Muscle of arm (tissue), 12 donors: ENCODE results near the gene MMP13. TPM values are rescaled to one million over a fixed set of nuclear protein-coding genes. Genes with fewer than 3 reads are reported as not detected.
"Not testable (repeated sequence)": the region's sequence is repeated elsewhere in the genome, so short reads cannot be mapped to it uniquely, and the experiment has no call there.

Source experiments
- DNase-seq: peaks from one replicate; pipeline ENCODE4 v3.0.0-alpha.2; 2013
- polyA plus RNA-seq, 12 donors: library from polyadenylated mRNA; unstranded; fragments of 120-200 nt; gene quantifications; one replicate each; pipeline ENCODE4 v1.2.1, GENCODE V29; 2013; ENCODE audit not compliant: insufficient read length in 12 of 12

MMP13 gene
- polyA plus RNA-seq, 12 donors: 0.07 to 0.21 TPM; not detected in 10

GRCh38 chr11:102936864-102937509 lies 18.5 kb downstream of the MMP13 start:
- DNase-seq: no peak

- no peak for DNase-seq
These were observed 20.0 kb downstream of the MMP13 start for GRCh38 chr11:102935514-102935913.

- DNase-seq: no peak
These were observed 20.8 kb downstream of the MMP13 start for GRCh38 chr11:102934735-102935134.

GRCh38 chr11:102933627-102934026 lies 21.9 kb downstream of the MMP13 start:
- no peak for DNase-seq

- DNase-seq: no peak
These were observed 22.9 kb downstream of the MMP13 start for GRCh38 chr11:102932678-102933077.

- no peak for DNase-seq
These were observed 25.1 kb downstream of the MMP13 start for GRCh38 chr11:102930451-102930850.

- DNase-seq: no peak
These were observed 25.6 kb downstream of the MMP13 start for GRCh38 chr11:102929972-102930371.

- no peak for DNase-seq
These were observed 26.4 kb downstream of the MMP13 start for GRCh38 chr11:102929166-102929565.

- DNase-seq: no peak
These were observed 27.3 kb downstream of the MMP13 start for GRCh38 chr11:102928247-102928646.

GRCh38 chr11:102927624-102927990 lies 27.9 kb downstream of the MMP13 start:
- no peak for DNase-seq

- DNase-seq: no peak
These were observed 28.4 kb downstream of the MMP13 start for GRCh38 chr11:102926961-102927623.

GRCh38 chr11:102926517-102926916 lies 29.0 kb downstream of the MMP13 start:
- no peak for DNase-seq

GRCh38 chr11:102925988-102926387 lies 29.5 kb downstream of the MMP13 start:
- no peak for DNase-seq

- no peak for DNase-seq
These were observed 30.6 kb downstream of the MMP13 start for GRCh38 chr11:102924851-102925380.

GRCh38 chr11:102921587-102922220 lies 33.8 kb downstream of the MMP13 start:
- DNase-seq: no peak

GRCh38 chr11:102920118-102920684 lies 35.3 kb downstream of the MMP13 start:
- DNase-seq: no peak

- DNase-seq: no peak
These were observed 40.5 kb downstream of the MMP13 start for GRCh38 chr11:102915044-102915375.

- peak; percentile 24 for DNase-seq
These were observed 41.1 kb downstream of the MMP13 start for GRCh38 chr11:102914238-102915043.

GRCh38 chr11:102912482-102912830 lies 43.1 kb downstream of the MMP13 start:
- no peak for DNase-seq

- no peak for DNase-seq
These were observed 43.6 kb downstream of the MMP13 start for GRCh38 chr11:102911758-102912481.

- not testable (repeated sequence) for DNase-seq
These were observed 49.7 kb downstream of the MMP13 start for GRCh38 chr11:102905848-102906247.
